Activated T-helper 1 cell treated with Interleukin-2 at 50 U/mL for 16 hours (primary cell): Measurements from ENCODE around the gene COLEC12.

Source experiments
- DNase-seq: peaks from one replicate; pipeline ENCODE4 v3.0.0-alpha.2; 2020; ENCODE audit warnings: low read depth

The COLEC12 gene

DNA sequence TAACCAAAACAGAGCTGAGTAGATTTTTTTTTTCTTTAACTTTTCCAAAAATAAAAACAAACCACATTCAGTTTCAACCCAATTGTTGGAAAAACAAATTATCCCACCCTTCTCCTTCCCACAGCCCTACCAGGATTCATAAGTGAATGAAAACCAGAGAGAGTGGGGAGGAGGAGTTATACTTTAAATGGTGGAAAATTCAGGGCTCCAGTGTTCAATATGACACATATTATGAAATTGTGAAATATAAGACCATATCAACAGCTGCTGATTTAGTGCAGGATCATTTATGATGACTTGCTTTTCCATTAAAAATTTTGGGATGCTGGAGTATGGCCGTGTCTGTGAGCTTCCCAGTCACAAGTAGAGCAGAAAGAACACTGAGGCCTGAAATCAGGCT, 26.7 kb downstream of the COLEC12 start:
- no peak for DNase-seq

DNA sequence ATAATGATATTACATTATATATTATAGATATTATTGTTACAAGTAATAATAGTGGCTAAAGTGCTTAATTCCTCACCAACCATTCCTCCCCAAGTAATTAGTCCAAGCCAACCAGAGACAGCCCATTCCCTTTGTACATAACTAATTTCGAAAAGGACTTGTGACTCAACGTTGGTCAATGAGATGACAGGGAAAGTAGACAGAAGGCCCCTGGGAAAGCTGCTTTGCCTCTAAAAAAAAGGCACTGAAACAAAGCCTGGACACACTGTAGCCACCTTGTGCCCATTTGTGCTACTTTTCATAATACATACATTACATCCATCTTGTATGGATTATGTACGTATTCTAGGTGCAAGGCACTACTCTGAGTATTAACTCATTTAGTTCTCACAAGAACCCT, 28.8 kb downstream of the COLEC12 start:
- no peak for DNase-seq

DNA sequence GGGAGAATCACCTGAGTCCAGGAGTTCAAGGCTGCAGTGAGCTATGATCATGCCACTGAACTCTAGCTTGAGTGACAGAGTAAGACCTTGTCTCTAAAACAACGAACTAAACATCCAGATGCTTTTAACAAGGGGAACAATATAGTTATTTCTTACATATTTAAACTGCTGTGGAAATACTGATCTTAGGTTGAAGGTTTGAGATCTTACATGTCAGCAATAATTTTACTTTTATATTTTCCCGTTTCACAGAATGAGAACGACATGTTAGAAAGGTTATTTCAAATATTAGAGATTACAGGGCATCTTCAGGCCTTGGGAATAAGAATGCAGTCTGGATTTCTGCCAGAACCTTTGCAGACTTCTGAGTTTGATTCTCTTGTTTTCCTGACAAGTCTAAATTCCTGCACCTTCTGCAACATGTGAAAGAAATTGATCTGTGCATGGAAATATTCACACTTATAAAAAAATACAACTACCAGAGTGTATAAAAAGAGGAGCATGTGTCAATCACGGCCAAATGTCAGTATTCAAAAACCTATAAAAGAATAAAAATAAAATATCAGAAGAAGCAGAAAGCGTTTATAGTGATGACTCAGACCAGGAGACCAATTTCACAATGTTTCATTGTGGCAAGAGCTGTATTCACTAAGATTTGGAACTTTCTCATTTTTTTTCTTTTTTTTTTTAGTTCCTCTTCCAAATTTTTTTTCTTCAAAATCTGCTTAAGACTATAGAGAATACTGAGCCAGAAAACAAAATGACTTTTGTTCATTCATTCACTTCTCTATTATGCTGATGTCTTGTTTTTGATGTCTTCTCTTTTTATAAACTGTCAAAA, 29.6 kb downstream of the COLEC12 start:
- no peak for DNase-seq

DNA sequence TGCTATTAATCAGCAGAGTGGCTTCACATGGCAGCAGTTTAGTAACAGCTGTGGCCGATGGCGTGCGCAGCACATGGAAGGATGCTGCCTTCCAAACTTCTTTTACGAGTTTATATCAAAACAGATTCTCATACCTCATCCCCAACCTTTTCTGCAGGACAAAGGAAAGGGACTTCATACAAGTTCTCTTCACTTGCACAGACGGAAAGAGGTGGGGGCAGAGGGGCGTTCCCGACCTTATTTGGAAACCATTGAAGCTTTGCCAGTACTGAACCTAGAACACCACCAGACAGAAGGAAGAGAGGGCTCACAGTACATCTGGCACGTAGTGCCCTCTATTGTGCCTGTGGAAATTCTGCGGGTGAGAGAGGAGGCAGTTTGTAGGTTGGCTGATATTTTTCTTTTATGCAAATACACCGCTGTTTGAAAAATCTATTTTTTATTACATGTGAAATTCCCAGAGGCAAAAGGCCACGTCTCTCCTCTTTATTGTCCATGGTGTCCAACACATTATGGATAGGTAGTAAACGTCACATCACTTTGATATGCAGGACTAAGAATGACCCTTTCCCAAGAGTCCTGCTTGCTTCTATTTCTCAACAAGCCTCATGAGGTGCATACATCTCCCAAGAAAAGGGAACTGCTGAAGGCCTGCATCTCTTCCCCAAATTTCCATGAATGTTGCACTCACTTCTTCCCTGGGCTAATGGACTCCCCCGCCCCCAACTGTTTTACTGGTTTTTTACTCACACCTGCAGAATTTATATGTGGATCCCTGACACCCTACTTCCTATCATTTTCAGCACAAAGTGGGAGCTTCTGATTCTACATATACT, 31.3 kb downstream of the COLEC12 start:
- no peak for DNase-seq

DNA sequence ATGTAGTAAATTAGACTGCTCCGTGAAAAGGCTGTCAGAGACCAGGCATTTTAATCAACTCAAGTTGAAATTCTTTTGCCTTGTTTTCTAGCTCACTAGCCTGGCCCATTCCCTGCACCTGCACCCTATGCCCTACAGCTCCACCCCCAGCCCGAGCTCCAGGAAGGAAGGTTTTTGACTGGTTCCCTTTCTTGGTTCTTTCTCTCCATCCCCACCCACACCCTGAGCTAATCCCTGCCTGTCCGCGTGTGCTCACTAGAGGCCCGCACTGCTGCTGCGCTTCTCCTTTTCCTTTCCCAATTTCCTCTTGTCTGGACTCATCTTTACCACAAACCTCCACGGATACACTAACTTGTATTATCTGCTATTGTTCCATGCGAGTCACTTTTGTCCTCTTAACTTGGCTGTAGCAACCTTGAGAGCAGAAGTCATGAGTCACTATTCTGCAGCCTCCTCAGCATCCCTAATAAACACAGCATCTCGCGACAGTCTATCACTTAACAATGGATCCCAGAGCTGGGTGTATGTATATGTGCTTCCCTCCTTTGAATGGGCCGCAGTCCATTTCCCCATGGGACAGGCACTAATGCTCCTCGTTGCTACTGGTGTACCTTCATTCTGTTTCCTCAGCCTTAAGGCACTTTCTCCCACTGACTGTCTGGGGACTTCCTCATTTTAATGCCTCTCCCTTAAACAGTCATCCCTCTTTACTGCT, 36.5 kb downstream of the COLEC12 start:
- no peak for DNase-seq

DNA sequence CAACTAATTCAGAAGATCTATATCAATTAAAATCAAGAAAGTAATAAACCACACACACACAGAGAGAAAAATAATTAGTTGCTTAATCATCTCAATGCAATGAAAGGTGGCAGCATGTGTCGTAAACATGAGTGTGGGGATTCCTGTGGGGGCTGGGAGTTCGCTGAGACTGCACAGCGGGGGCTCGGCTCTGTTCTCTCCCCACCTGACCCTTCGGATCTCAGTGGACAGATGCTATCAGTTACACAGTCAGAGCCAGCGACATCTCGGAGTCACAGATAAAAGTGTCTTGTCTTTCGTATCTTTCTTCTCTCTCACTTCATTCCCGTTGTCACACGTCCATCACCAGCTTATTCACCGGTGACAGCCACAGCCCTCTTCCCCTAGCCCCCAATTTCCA, 37.1 kb downstream of the COLEC12 start:
- DNase-seq: no peak

DNA sequence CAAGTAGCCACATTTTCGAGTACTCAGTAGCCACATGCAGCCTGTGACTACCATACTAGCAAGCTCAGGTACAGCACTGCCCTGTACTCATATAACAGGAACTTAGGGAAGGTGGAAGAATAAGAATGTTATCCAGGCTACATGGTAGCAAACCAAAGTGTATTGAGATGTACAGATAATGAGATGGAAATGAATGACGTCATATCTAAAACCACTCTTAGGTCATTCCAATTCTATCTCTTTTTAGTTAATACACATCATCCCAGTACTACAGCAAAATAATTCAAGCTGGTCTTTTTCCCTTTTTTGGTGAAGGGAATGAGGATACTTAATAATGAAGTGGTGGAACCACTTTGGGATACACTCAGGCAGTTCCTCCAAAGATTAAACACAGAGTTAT, 38.7 kb downstream of the COLEC12 start:
- DNase-seq: no peak

DNA sequence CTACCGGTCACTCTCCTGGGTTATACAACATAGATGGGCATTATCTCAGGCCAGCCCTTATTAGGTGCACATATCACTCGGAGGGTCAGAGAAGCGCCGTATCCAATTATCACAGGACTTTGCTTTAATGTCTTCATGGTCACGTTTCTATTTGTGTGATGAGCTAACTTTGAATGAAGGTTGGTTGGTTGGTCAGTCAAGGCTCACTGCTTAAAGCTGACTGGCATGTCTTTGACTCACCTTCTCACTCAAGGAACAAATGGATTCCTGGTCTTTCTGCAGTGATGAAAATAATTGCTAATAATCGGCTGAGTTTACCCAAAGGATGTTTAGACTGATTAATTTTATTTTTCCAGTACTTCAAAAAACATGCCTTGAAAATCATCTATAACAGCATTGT, 39.7 kb downstream of the COLEC12 start:
- DNase-seq: no peak

DNA sequence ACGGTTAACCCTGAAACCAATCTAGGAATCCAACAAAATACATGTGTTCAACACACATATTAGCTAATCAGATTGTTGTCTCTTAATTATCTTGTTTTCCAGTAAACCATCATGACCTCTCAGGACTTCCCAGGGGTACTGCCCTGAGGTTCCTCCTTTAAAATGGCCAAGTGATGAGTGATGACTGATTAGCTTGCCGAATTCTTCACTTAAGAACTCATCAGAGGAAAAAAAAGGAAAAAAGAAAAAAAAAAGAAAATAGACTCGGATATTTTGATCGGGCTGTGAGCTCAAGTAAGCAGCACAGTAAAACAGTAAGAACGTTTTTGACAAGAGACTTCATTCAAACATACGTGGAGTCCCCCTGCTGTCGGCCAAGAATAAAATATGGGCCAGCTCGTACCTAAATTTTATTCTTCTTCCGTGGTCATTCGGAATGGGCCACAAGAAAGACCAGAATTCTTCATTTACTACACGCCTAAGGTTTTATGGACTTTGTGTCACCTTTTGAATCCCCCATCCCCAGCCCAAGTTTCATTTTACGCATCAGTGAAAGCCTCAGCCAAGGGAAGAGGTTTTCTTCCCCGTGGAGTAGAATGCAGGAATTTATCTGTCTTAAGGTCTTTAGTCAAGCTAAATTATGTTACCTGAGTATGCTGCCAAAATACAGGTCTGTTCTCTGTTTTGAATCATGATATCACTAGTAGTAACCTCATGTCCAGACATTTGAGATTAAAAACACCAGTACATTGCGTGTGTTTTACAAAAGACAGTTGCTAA, 40.5 kb downstream of the COLEC12 start:
- no peak for DNase-seq

DNA sequence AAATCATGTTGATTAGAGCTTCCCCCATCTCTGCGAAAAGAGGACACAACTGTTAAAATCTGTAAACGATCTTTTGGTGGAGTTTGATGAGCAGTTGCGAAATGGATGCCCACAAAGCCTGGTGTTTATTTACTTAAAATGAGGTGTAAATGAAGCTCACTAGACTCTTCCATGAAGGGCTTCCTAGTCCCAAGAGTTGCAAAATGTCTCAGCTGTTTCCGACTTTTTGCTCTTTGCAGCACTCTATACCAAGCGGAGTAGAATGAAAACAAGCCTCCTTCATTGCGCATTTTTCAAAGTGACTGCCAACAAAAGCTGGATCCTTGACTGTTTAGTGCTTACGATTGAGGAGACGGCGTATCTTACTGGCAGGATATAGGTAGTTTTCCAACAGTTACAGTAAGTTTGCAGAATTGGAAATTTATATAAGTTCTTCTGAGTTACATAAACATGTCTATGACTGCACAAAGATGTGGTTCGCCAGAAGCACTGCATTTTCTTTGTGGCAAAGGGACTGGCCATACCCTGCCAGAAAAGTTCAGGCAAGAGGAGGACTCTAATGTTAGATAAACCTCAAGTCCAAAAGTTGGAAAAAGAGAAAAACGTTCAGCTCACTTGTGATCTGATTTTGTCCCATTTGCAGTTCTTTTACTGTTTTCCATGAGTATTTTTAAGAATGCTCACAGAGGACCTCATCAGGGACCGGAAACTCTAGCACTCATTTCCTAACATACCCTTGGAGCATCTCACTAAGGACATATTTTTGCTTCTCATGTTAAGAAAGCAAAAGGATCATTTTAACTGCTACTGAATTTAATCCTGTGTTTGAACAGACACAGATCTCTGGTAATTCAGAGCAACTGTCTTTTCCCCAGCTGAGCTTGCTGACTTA, 42.7 kb downstream of the COLEC12 start:
- DNase-seq: no peak

DNA sequence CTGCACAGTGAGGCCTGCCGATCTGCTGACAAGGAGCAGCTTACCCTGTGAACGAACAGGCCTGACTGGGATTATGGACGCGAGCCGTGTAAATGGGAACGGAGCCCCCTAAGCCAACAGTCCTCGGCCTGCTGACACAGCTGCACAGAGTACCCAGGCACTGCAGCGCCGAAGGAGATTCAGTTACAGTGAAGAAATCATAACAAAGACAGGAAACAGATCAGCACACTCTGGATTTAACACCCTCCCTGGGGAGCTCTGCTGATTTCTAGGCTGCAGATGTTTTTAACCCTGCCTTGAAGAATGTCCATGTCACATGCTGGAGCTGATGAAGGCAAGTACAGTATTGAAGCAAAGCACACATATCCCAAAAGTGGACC, 43.4 kb downstream of the COLEC12 start:
- no peak for DNase-seq

DNA sequence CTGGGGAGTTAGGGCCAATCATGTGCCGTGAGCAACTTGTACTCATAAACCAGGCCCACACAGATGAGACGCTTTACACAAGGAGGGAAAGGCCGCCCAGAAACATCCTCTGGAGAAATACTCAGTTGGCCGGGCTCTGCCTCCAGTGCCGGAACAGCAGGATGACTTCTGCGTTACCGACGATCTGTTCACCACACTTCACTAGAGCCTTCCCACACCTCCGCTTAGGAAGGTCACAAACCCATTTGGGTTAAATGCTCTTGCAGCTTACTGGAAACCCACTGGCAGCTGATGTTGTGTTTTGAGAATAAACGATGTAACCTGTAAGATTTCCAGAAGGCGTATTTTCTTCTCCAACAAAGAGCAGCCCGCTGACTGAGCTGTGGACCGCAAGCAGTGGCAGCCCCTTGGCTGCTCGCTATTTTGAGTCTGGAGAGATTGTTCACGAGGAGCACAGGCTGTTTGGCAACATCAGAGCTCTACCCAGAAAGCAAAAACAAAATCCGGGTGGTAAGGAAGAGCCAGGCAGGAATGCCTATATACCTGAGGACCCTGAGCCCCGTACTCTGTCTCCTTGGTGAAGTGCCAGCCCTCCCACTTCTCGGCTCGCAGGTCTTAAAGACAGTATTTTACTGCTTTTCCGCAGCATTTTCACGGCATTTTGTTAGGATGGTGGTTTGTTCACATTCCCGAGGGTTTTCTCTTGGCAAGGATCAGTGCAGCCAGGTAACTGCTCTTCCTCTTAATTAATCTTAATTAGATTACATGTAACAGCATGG, 44.0 kb downstream of the COLEC12 start:
- DNase-seq: no peak

DNA sequence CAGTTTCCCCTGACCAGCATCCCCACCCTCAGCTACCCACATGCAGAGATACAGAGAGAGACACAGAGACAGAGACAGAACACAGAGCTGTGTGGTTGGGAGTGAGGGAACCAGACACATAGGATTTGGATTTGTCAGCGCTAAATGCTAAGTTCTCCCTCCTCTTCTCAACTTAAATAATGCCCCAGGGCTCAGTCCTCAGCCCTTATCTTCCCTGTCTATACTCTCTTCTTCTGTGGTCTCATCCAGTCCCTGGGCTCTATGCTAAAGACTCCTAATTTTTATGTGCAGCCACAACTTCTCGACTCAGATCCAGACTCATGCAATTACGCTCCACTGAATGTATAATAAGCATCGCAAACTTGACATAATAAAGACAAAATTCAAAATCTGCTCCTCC, 47.1 kb downstream of the COLEC12 start:
- no peak for DNase-seq

DNA sequence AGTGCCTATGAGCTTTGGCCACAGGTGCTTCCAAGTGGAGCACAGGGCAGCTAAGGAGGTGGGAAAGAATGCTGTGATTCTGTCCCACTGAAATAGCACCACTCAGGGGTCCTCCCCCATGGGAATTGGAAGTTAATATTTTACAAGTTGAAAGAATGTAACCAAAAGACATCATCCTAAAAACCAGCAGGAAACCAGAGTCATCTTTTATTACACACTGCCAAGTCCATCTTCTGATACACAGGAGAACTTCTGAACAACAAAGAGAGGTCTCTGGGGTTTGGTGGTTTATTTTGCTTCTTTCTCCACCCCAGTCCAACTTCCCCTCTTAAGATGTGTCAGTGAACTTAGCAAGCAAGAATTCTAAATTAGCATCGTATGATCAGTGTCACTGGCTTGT, 47.7 kb downstream of the COLEC12 start:
- no peak for DNase-seq

DNA sequence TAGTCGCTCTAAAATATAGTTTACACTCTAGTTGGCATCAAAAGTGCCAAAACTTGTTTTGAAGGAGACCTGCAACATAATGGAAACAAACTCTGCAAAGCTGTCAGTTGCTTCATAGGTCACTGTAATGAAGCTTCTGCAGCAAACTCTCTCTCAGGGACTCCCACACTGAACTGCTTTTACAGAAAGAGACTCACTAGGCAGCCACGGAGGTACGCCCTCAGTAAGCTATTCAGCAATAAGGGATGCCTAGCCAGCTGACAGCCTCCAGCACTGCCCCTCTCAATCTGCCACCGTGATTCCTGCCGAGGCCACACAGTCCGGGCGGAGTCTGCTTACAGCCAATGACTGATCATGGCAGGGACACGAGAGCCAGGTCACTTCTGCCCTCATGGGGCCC, 51.1 kb downstream of the COLEC12 start:
- DNase-seq: no peak

DNA sequence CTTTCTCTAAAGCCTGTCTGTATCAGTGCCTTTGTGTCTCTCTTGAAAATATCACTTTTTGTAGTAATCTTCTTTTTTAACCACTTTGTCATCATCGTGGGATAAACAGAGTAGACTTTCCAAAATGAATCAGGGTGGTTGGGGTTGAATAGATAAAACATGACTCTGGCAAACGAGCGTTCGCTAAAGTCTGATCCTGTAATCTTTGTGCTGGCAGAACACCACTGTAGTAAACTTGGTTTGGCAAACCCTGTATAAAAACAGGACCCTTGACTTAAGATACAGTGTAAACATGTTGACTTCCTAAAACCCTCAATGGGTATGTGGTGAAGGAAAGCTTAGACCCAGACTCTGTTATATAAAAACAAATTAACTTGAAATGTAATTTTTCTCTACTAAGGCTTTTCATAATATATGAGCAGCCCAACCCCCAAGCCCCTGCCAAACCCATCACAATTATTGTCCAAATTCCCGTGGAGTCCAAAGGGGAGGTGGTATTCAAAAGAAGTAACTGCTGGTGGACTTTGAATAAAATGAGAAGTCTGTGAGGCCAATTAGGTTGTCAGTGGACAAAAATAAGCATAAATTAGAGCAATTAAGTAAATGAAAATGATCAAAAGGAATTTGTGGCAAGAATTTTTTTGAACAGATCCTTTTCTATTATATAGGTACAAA, 52.2 kb downstream of the COLEC12 start:
- no peak for DNase-seq

DNA sequence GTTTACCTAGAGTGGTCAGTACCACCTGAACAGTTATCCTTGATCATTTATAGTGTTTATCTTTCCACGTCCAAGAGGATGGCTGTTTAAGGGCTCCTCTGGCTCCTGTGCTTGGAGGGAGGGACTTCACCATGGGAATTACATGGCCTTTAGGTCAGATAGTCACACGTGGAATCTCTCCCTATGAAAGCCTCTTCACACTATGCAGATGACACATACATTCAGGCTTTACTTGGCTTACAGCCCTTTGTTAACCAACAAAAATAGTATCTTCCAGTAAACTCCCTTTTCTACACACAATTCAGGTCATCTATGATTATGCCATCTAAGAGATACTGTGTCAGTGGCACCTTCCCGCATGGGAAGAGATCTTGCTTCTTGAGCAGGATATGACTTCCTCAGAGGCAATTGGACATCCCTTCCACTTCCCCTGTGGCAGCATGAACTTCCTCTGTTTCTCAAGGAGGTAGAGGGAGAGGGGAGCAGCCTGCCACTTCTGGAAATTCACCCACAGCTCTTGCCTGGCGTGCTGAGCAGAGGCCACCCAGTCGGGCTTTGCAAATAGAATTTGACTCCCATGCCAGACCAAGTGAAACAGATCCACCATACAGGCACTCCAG, 53.5 kb downstream of the COLEC12 start:
- no peak for DNase-seq

DNA sequence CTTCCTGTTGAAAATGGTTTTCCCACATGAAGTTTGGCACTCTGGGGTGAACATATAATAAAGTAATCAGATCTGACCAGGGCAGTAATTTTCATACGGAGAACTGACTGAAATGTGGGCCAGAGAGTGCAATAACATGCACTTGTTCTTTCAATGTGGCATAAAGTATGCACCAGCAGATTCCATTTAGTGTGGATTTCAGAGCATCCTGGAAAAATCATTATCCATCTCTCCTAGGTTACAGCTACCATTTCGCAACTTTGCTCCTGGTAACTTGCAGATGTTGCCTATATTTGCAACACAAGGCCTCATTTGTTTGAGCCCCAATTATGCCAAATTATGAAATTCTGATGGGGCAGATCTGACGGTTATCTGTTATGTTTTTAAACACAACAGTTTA, 55.4 kb downstream of the COLEC12 start:
- DNase-seq: no peak

DNA sequence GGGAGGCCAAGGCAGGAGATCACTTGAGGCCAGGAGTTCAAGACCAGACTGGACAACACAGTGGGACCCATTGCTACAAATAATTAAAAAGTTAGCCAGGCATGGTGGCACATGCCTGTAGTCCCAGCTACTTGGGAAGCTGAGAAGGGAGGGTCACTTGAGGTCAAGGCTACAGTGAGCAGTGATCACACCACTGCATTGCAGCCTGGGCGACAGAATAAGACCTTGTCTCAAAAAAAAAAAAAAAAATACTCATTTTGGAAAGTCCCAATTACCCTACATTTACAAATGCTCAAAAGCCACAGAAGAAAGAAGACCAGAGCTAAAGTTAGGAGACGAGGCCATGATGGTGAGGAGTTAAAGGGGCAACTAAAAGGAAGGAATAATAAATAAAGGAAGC, 61.9 kb downstream of the COLEC12 start:
- no peak for DNase-seq
